ENCODE measurements around the gene OPN3. TPM values are rescaled to one million over a fixed set of nuclear protein-coding genes. Genes with fewer than 3 reads are reported as not detected.

The OPN3 gene
- total and polyA plus RNA-seq, 8 donors: 16.9 to 28.4 (median 23.4) TPM

GRCh38 chr1:241606544-241606943 lies 33.6 kb downstream of the OPN3 start:
- no peak for DNase-seq
- no peaks in the 10 kb centered on the region for H3K27me3 ChIP-seq
- no peak overlapping the region for H3K27ac ChIP-seq
- H3K4me3 ChIP-seq: no peak overlapping the region
- peaks cover 3 to 29% of the 10 kb centered on the region in 2 donors for H3K4me1 ChIP-seq
- ATAC-seq: no peak
- no peaks in the 10 kb centered on the region for H3K36me3 ChIP-seq
- intact Hi-C loops (cut with DNase I): no loop called here
- TF ChIP-seq, protein P1, sequence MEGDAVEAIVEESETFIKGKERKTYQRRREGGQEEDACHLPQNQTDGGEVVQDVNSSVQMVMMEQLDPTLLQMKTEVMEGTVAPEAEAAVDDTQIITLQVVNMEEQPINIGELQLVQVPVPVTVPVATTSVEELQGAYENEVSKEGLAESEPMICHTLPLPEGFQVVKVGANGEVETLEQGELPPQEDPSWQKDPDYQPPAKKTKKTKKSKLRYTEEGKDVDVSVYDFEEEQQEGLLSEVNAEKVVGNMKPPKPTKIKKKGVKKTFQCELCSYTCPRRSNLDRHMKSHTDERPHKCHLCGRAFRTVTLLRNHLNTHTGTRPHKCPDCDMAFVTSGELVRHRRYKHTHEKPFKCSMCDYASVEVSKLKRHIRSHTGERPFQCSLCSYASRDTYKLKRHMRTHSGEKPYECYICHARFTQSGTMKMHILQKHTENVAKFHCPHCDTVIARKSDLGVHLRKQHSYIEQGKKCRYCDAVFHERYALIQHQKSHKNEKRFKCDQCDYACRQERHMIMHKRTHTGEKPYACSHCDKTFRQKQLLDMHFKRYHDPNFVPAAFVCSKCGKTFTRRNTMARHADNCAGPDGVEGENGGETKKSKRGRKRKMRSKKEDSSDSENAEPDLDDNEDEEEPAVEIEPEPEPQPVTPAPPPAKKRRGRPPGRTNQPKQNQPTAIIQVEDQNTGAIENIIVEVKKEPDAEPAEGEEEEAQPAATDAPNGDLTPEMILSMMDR (IDR thresholded peaks at IDR 0.05): no peak
- no peaks in the 10 kb centered on the region for H3K9me3 ChIP-seq

- TF ChIP-seq, protein P1 (IDR thresholded peaks at IDR 0.05): no peak
- Histone ChIP-seq H3K27ac (no peak overlapping the region), H3K9me3 (no peaks in the 10 kb centered on the region), H3K36me3 (no peaks in the 10 kb centered on the region), H3K4me1 (peaks cover 3 to 16% of the 10 kb centered on the region in 2 donors), H3K4me3 (no peak overlapping the region), H3K27me3 (no peaks in the 10 kb centered on the region)
- DNase-seq (no peak), ATAC-seq (peak; percentile 9)
- intact Hi-C loops (cut with DNase I): no loop called here
These were observed 34.9 kb downstream of the OPN3 start for GRCh38 chr1:241605146-241605805.

- H3K9me3 ChIP-seq: no peaks in the 10 kb centered on the region
- H3K4me1 ChIP-seq: peaks cover 3 to 16% of the 10 kb centered on the region in 2 donors
- H3K27me3 ChIP-seq: no peaks in the 10 kb centered on the region
- ATAC-seq (peak; percentile 80), DNase-seq (no peak)
- H3K4me3 ChIP-seq: no peak overlapping the region
- peak overlapping the region; percentile 43 to 48 for H3K27ac ChIP-seq
- no peaks in the 10 kb centered on the region for H3K36me3 ChIP-seq
- TF ChIP-seq, protein P1 (IDR thresholded peaks at IDR 0.05): no peak
- intact Hi-C loops (cut with DNase I): no loop called here
These were observed 36.4 kb downstream of the OPN3 start for GRCh38 chr1:241603731-241604245.

GRCh38 chr1:241600496-241600901 lies 39.7 kb downstream of the OPN3 start:
- TF ChIP-seq, protein P1 (IDR thresholded peaks at IDR 0.05): no peak
- Histone ChIP-seq H3K4me1 (peaks cover 3 to 16% of the 10 kb centered on the region in 2 donors), H3K9me3 (no peaks in the 10 kb centered on the region), H3K36me3 (no peaks in the 10 kb centered on the region), H3K27me3 (no peaks in the 10 kb centered on the region), H3K4me3 (no peak overlapping the region), H3K27ac (no peak overlapping the region)
- ATAC-seq (no peak), DNase-seq (no peak)
- intact Hi-C loops (cut with DNase I): no loop called here

GRCh38 chr1:241598249-241598648 lies 41.9 kb downstream of the OPN3 start:
- Histone ChIP-seq H3K4me3 (no peak overlapping the region), H3K27me3 (no peaks in the 10 kb centered on the region), H3K4me1 (peaks cover 1 to 3% of the 10 kb centered on the region in 2 donors), H3K36me3 (peaks cover 0 to 15% of the 10 kb centered on the region in 2 donors), H3K27ac (no peak overlapping the region), H3K9me3 (no peaks in the 10 kb centered on the region)
- TF ChIP-seq, protein P1 (IDR thresholded peaks at IDR 0.05): no peak
- intact Hi-C loops (cut with DNase I): no loop called here
- ATAC-seq (no peak), DNase-seq (no peak)

All from left lung (tissue), 10 donors.